NCI-H345 treated with DMSO at 0.1 percent for 48 hours (cell line): ENCODE results near the gene TRIM66.
A peak's percentile ranks its signal among the peaks of the same experiment; 100 is the strongest.

Experiments
- DNase-seq: peaks from one replicate; lab custom pipeline; 2025; ENCODE audit not compliant: unreplicated experiment; lab: John Stamatoyannopoulos, UW

The TRIM66 gene

DNA sequence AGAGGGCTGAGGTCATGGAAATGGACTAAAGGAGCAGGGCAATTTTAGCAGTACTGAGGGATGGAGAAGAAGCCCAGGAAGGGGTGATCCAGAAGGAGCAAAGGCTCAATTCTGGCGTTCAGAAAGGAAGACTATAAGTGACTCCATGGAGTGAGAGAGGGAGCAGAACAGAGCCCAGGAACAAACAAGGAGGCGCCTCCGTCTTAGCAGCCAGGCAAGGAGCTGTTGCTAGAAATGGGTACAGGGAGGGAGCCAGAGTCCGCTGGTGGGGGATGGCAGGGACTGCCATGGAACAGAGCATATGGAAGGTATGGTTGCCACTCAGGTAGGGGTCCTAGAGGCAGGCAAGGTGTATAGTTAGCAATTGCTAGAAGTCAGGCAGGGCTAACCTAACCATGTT lies 68.0 kb downstream of the TRIM66 start:
- no peak for DNase-seq

DNA sequence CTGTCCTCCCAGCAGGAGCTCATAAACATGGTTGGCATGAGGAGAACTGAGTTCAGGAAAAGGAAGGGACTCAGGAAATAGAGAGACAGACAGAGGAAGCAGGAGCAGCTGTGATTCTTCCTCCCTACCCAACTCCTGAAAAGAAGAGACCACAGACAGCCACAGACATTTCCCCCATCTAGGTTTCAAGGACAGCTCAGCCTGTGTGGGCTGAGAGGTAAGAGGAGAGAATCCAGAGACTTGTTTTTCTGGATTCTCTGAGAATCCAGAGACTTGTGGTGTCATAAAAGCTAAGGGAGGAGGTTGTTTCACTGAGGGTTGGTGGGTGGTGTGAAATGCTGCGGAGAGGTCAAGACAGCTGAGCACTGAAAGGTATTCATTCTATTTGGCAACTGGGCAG lies 69.4 kb downstream of the TRIM66 start:
- DNase-seq, result no peak

DNA sequence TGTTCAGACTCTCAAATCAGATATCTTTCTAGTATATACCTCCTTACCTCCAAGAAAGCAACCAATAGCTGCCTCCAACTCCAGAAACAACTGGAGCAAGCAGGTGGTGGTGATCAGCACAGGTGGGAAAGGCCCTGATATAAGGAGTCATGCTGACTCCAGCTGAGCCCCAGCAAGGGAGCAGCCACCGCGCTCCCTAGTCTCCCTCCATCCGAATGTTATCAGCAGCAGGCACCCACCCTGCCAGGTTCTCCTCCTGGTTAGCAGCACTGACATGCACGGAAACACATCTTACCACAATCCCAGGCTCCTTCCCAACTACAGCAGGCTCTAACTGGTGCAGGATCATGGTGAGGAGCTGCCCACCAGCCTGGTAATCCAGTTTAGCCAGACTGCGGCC lies 69.9 kb downstream of the TRIM66 start:
- no peak for DNase-seq

DNA sequence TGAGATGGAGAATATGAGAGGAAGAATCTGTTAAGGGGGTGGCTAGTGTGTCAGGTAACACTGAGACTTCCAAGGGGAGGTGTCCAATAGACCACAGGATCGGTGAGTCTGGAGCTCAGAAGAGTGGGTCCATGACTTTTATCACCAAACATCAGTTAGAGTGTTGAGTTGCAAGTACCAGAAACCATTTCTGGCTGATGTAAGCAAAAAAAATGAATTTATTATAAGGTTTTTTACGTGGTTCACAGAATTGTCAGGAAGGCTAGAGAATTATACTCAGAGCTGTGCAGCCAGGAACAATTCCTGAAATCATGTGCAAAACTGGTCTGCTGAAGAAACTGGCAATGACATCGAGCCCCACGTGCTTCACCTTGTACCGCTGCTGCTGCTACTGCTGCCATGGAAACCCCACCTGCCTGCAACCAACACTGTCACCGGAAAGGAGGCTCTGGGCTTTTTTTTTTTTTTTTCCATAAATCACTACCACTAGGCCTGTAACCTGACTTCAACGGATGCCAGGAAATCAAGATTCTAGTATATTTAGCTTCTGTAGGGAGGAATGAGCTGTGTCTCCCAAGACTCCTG lies 71.8 kb downstream of the TRIM66 start:
- DNase-seq, result no peak

DNA sequence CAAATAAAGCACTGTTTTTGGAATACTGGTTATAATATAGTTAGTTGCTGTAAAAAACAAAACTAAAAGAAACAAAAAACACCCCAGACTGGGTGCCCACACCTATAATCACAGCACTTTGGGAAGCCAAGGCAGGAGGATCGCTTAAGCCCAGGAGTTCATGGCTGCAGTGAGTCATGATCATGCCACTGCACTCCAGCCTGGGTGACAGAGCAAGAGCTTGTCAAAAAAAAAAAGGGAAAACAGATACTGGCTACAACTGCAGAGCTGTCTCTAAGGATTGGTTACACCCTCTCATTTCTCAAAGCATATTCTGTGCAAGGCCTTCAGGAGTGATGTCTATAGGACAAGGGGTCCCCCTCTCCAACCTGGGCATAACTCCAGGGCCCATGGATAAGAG lies 73.8 kb downstream of the TRIM66 start:
- DNase-seq, result no peak

DNA sequence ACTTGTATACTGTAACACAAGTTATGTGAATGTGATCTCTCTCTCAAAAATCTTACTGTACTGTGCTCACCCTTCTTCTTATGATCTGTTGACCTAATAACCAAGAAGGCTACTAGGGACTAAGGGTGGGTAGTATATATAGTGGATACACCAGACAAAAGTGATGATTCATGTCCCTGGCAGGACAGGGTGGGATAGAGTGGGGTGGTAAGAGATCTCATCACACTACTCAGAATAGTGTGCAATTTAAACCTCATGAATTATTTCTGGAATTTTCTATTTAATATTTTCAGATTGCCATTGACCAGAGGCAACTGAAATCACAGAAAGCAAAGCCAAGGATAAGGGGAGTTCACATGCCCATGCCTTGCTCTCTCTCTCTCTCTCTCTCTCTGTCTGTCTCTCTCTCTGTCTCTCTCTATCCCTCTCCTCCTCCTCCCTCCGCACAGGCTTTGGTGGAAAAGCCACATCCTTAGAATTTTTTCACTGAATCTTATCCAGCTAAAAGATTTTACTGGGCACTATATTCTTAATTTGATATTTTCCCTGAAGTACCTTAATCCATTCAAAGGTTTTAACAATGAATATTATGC lies 76.4 kb downstream of the TRIM66 start:
- no peak for DNase-seq

DNA sequence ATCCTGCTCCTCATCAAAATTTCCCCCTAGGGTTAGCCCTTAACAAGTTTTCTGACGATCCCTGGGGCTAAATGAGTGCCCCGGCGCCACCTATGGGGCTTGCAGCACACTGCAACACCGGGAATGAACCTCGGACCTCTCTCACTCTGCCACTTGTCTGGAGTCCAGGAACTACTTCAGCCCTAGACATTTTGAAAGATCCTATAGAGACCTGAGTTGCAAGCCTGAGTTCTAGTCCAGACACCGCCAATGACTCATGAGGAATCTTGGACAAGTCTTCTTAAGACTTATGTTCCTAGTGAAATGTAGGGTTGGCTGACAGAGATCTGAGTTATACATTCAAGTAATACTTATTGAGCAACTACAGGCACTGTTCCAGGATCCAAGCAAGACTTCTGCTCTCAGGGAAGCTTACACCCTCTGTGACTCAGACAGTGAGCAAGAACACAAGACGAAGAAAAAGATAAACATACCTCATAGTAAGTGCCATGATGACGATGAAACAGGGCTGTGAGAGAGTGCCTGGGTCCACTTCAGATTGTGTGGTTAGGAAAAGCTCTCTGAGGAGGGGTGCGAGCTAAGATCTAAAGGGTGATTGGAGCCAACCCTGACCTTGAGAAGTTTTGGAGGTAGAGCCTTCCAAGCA lies 78.3 kb downstream of the TRIM66 start:
- DNase-seq, result no peak

DNA sequence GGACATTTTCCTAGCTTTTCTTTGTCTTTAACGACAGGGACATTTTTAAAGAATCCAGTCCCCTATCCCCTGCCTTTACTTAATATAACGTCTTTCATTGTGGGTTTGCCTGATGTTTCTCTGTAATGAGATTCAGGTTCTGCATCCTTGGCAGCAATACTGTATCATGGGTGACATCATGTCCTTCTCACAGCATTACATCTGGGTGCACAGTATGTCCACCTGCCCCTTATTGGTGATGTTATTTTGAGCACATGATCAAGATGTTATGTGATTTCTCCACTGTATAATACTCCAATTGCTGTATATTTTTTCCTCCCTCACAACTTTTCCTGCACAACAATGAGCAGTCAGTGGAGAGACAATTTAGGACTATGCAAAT lies 78.8 kb downstream of the TRIM66 start:
- DNase-seq, result no peak

DNA sequence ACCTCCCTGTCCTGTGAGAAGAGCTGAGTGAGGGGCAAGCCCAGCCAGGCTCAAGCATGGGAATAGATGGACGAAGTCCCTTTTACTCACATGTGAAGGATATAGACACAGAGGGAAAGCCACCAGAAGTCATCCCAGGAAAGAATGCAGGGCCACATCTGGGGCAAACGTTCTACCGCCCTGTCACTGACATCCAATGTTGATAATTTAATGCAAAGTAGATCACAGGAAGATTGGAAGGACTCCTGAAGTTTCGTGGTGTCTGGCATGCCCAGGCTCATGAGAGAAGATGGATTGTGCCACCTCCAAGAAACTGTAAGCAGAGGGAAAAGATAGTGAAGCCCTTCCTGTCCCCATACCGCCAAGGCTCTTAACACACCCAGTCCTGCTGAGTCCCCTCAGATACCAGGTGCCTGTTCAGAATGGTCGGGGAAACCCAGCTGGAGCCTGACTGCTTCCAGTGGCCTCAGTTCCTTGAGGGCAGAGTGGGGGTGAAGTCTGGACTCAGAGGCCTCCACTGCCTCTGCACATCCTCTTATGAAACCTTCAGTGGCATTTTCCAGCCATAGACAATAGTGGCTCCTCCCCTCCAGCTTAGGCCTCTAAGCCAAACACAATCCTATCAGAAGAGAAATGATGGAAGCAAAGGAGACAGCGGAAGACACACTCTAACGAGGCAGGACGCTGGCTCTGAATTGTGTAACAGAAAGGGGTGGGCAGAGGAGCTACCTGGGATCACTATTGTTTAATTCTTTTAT lies 80.9 kb downstream of the TRIM66 start:
- DNase-seq, result no peak

DNA sequence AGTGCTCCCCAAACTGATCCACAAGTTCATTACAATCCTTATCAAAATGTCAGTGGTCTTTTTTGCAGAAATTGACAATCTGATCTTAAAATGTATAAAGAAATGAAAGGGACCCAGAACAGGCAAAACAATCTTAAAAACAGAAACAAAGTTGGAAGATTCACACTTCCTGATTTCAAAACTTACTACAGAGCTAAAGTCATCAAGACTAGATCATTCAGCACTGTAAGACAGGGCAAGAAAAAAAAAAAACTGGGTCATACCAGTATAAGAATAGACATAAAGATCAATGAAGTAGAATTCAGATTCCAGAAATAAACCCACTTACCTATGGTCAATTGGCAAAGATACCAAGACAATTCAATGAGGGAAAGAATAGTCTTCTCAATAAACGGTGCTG lies 84.0 kb downstream of the TRIM66 start:
- DNase-seq, result no peak

DNA sequence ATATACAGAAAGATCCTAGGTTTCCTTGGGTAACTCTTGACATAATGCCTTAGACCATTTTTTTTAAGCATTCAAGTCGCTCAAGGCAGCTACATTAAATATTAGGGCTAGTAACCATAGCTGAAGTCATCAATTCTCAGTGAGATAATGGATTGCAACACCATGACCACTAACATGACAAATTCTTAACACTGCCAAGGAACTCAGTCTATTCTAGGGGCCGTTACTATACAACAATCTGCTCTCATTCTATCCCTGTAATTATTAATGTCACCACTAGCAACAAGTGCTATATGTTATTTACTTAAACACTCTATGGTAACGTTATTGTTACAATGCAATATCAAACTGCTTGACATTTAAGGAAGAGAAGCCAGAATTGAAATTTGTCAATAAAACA lies 85.3 kb downstream of the TRIM66 start:
- DNase-seq, result peak; percentile 13

DNA sequence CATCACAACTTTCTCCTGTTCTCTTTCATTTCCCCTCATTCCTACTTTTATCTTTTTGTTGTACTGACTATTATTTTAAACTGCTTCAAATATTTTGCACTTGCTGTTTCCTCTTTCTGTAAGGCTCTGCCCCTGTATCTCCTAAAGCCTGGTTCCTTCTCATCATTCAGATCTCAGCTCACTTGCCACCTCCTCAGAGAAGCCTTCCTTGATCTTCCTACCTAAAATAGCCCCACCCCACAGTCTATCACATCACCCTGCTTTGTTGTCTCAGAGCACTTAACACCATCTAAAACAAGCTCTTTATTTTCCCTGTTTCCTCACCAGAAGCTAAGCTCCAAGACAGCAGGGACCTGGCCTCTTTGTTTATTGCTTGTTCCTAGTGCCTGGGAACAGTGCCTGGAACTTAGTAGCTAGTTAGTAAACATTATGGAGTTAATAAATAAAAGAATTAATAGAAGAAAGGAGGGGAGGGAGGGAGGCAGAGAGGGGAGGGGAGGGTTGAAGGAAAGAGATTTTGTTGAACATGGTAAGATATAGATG lies 85.9 kb downstream of the TRIM66 start:
- DNase-seq, result no peak

DNA sequence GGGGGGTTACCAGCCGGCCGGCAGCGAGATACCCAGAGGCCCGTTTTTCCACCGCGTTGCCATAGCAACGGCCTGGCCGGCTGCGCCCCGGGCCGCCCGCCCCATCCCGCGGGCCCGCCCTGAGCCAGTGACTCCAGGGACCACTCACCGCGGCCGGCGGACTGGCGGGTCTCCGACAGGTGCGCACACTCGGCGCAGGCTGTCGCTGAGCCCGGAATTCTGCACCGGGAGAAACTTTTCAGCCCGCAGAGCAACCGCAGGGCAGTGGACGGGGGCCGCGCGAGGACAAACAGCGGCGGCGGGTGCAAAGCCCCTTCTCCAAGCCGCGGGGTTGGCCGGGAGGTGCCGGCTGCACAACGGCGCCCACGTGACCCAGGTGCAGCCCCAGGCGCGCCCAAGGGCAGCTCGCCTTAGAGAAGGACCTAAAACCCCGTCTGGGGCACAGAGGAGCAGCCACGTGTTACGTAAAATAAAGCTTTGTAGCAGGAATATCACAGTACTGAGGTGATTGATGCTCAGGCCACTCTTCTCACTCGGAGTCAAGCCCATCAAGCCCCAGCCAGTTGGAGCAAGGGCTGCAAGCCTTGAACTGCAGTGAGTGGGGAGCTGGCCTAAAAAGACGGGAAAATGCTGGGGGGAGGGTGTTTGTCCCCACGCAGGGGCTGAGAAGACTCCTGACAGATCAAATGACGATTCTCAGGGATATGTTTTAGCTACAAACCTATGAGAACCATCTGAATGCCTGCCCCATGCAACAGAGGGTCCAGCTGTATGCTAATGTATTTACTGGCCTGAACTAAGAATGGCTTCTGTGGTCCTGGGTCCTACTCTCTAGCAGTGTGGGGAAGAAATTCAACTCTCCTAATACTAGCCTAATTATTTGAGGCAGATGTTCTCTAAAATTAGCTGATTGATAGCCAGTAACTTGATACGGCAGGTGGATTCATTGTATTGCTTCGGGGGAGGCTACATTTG lies 88.2 kb downstream of the TRIM66 start, which contains the start of gene STK33:
TSS of gene STK33 (minus strand) at position 294 of the 975 bp plus-strand sequence. CDS start 119,323 bp downstream, outside the sequence.
- DNase-seq, result peak; percentile 58

DNA sequence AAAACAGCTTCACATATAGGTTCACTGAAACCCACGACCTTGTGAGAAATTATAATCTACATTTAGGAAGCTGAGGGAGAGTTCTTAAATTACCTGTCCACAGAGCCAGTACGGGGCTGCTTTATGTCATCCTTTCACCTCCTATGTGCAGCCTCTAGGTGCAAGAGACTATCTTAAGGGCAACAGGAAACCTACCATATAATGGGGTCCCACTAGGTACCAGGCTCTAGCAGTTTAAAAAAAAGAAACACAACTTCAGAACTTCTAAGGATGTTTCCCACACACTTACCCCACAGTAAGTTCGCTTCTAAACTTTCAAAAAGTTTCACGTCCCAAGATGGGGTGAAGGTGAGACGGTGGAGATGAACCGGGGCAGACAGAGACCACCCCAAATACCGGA lies 89.0 kb downstream of the TRIM66 start:
- DNase-seq, result no peak

DNA sequence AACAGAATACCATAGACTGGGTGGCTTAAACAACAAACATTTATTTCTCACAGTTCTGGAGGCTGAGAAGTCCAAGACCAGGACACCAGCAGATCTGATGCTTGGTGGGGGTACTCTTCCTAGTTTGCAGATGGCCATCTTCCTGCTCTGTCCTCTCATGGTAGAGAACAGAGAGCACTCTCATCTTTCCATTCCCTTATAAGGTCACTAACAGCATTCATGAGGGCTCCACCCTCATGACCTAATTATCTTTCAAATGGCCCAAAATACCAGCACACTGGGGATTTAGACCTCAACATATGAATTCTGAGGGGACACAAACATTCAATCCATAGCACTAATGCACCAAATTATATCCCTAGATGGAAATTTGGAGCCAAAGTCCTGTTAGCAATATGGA lies 94.5 kb downstream of the TRIM66 start:
- no peak for DNase-seq

DNA sequence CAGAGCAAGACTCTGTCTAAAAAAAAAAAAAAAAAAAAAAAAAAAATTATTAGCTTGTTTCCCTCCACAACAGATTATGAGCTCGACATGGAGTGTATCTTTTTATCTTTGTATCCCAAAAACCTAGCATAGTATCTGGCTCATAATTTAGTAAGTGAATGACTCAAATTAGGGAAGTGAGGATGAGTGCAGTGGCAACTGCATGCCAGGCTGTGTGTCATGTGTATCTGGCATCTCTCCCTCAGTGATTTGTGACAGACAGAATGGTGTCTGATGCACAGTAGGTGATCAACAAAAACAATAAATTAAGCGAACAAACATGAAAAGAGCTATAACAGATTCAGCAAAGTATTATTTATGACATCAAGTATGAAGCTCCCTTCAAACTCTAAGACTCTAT lies 95.7 kb downstream of the TRIM66 start:
- DNase-seq, result no peak

DNA sequence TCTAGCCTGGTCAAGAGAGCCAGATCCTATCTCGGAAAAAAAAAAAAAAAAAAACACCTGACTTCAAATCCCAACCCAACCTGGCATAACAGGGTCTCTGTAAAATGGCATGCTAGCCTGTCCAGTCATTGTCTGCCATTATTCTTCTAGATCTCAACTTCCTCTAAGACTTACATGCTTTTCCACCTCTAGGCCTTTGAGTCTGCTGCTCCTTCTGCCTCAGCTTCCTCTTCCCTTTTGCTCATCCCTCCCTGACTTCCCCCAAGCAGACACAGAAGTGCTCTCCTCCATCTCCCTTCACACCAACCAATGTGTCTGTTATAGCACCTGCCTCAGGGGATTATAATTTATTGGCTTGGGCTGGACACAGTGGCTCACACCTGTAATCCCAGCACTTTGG lies 96.3 kb downstream of the TRIM66 start:
- no peak for DNase-seq

DNA sequence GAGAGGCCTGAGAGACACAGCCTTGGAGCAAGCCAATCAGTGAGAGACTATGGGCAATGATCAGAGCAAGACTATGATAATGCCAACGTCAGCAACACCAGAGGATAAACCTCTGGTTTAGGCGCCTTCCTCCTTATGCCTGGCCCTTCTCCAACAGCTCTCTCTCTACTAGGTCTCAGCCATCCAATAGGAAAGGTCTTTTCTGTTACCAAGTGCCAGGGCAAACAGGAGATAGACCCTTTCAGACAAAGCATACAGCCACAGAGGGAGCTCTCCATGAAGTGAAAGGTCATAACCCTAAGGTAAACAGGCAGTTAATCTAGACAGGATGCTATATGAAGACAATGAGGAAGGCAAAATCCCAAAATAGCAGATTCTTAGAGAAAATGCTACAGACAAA lies 98.0 kb downstream of the TRIM66 start:
- no peak for DNase-seq

DNA sequence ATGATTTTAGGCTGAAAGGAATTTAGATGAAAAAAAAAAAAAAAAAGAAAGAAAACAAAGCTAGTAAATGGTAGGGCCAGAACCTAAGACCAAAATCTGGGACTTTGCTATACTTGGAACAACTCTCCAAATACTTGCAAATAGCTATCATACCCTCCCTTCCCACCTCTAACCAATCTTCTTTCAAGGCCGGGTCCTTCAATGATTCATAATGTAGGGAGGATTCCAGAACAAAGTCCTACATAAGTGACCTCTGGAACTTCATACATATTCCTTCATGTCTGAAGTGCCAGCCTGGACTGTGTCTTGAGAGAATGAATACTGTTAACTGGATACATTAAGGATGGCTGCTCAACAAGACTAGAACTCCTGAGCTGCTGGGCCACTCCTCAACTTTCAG lies 98.4 kb downstream of the TRIM66 start:
- DNase-seq, result no peak

DNA sequence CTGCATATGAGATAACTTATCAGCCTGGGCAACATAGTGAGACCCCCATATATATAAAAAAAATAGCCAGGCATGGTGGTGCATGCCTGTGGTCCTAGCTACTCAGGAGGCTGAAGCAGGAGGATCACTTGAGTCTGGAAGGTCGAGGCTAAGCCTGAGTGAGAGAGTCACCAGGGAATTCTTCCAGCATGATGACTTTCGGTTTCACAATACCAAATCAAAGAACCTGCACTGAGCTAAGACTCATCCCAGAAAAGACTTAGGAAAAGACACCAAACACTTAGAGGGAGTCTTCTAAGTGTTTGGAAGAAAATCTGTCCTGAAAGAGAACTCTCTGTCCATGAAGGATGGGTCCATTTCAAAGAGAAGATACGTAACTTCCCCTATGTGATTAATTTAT lies 101.2 kb downstream of the TRIM66 start:
- DNase-seq, result no peak
